ENCODE data around the gene DIDO1. TPM values are rescaled to one million over a fixed set of nuclear protein-coding genes. Genes with fewer than 3 reads are reported as not detected.

DIDO1 gene
- polyA plus RNA-seq, 1 experiment = 19.8 TPM

GRCh38 chr20:62955519-62956386, 29.4 kb upstream of the DIDO1 start:
- ChIA-PET CTCF (interaction anchor here (1.3 to 2.5 kb wide), 2 partner anchors 52 to 53 kb away, joined by 4 to 7 read pairs; no protein-coding TSS in a partner anchor), POLR2A (no interaction called here)
- DNase-seq (ENCODE audit: low read depth) = no peak
- Histone ChIP-seq H3K27me3 (ENCODE audit: control insufficient read depth, insufficient read depth, low read length) (no peaks in the 10 kb centered on the region), H3K36me3 (ENCODE audit: control insufficient read depth, insufficient read depth, low read length) (peaks cover 25% of the 10 kb centered on the region), H3K4me3 (ENCODE audit: low read depth, low read length) (no peak overlapping the region)
- TF ChIP-seq CTCF (IDR thresholded peaks at IDR 0.05; ENCODE audit: insufficient read depth, low read depth, low read length) = no peak

- no peak for TF ChIP-seq CTCF (IDR thresholded peaks at IDR 0.05; ENCODE audit: insufficient read depth, low read depth, low read length)
- DNase-seq (ENCODE audit: low read depth) = no peak
- Histone ChIP-seq H3K36me3 (ENCODE audit: control insufficient read depth, insufficient read depth, low read length) (peaks cover 23% of the 10 kb centered on the region), H3K27me3 (ENCODE audit: control insufficient read depth, insufficient read depth, low read length) (no peaks in the 10 kb centered on the region), H3K4me3 (ENCODE audit: low read depth, low read length) (peak overlapping the region; percentile 55)
- ChIA-PET CTCF (interaction anchor here (0.8 to 3.3 kb wide), 12 partner anchors 10 to 258 kb away, joined by 3 to 13 read pairs (median 4); no protein-coding TSS in a partner anchor), POLR2A (interaction anchor here (0.5 to 1.9 kb wide), 3 partner anchors 16 to 302 kb away, joined by 3 to 10 read pairs (median 7); partner anchors contain the start of gene GID8)
These were observed 27.8 kb upstream of the DIDO1 start for GRCh38 chr20:62953839-62954703.

GRCh38 chr20:62952968-62953838, 26.9 kb upstream of the DIDO1 start:
- CTCF ChIA-PET = interaction anchor here (0.8 to 3.3 kb wide), 11 partner anchors 11 to 259 kb away, joined by 3 to 13 read pairs (median 4); no protein-coding TSS in a partner anchor
- no peak for TF ChIP-seq CTCF (IDR thresholded peaks at IDR 0.05; ENCODE audit: insufficient read depth, low read depth, low read length)
- Histone ChIP-seq H3K4me3 (ENCODE audit: low read depth, low read length) (peak overlapping the region; percentile 55), H3K36me3 (ENCODE audit: control insufficient read depth, insufficient read depth, low read length) (peaks cover 23% of the 10 kb centered on the region), H3K27me3 (ENCODE audit: control insufficient read depth, insufficient read depth, low read length) (no peaks in the 10 kb centered on the region)
- POLR2A ChIA-PET = interaction anchor here (0.6 to 1.9 kb wide), 3 partner anchors 15 to 41 kb away, joined by 3 to 10 read pairs (median 3); partner anchors contain the start of gene GID8
- no peak for DNase-seq (ENCODE audit: low read depth)

GRCh38 chr20:62952373-62952967, 26.2 kb upstream of the DIDO1 start, which contains the start of gene SLC17A9:
SLC17A9 (plus strand) TSS chr20:62952709; CDS start chr20:62952831, 122 bp downstream.
- H3K36me3 ChIP-seq (ENCODE audit: control insufficient read depth, insufficient read depth, low read length) = peaks cover 17% of the 10 kb centered on the region
- POLR2A ChIA-PET = interaction anchor here (0.6 kb wide), 1 partner anchor 40 kb away, joined by 3 read pairs; no protein-coding TSS in a partner anchor
- no peaks in the 10 kb centered on the region for H3K27me3 ChIP-seq (ENCODE audit: control insufficient read depth, insufficient read depth, low read length)
- TF ChIP-seq CTCF (IDR thresholded peaks at IDR 0.05; ENCODE audit: insufficient read depth, low read depth, low read length) = peak; percentile 33; the same call in 1 of the 2 replicates
- H3K4me3 ChIP-seq (ENCODE audit: low read depth, low read length) = peak within 1 kb of the TSS; percentile 55
- CTCF ChIA-PET = interaction anchor here (1.2 to 3.3 kb wide), 7 partner anchors 12 to 77 kb away, joined by 3 to 13 read pairs (median 6); no protein-coding TSS in a partner anchor
- no peak for DNase-seq (ENCODE audit: low read depth)

Measured in BJ (cell line).